ENCODE data around the gene ZNF70. TPM values are rescaled to one million over a fixed set of nuclear protein-coding genes. Genes with fewer than 3 reads are reported as not detected.

Gene ZNF70
- total and polyA plus RNA-seq, 9 of the 15 experiments (the other 6 are each of a cell fraction or from before 2014, with no cell fraction given), result 0.14 to 3.3 (median 1.4) TPM

DNA sequence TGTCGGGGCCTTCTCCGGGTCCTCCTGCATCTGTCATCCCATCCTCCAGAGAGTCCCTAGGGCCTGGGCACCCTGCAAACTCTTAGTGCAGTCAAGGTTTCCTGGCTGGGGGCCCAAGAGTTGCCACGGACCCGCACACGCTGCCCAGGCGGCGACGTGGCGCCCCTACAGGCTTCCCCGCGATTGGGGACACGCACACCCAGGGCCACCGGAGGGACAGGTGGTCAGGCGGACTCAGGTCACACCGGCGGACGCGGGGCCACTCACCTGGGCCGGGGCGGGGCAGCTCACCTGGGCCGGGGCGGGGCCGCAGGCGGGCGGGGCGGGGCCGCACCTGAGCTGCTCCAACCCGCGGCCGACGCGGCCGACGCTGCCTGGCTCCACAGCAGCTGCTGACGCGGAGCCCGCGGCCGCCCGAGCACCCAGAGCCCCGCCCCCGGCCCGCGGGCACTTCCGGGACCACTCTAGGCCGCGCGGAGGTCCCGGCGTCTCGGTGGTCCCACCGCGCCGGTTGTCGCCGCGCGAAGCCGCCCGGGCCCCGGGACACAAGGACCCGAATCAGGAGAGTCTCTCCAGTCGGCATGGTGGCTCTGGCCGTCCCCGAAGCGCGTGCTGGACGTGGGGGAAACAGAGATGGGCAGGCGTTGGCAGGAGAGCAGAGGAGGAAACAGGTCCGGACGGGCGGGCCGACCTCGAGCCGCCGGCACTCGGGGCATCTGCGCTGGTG, at the start of gene ZNF70 (continued):
- TF ChIP-seq CBX1 (IDR thresholded peaks at IDR 0.05; ENCODE audit: low read depth), result no peak
- TF ChIP-seq, protein P1, sequence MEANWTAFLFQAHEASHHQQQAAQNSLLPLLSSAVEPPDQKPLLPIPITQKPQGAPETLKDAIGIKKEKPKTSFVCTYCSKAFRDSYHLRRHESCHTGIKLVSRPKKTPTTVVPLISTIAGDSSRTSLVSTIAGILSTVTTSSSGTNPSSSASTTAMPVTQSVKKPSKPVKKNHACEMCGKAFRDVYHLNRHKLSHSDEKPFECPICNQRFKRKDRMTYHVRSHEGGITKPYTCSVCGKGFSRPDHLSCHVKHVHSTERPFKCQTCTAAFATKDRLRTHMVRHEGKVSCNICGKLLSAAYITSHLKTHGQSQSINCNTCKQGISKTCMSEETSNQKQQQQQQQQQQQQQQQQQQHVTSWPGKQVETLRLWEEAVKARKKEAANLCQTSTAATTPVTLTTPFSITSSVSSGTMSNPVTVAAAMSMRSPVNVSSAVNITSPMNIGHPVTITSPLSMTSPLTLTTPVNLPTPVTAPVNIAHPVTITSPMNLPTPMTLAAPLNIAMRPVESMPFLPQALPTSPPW (CRISPR knock-in tag; IDR thresholded peaks at IDR 0.05), result peak; percentile 88
- TF ChIP-seq CBX3 (IDR thresholded peaks at IDR 0.05; ENCODE audit: borderline replicate concordance in 1 of 2, low read length in 2 of 2), result no peak
- no peak for TF ChIP-seq SETDB1 (IDR thresholded peaks at IDR 0.05; ENCODE audit: low read length)
- no peak for TF ChIP-seq PRPF4 (IDR thresholded peaks at IDR 0.05; ENCODE audit: insufficient read depth, low read depth, low read length, poor library complexity, severe bottlenecking)
- TF ChIP-seq, protein P2, sequence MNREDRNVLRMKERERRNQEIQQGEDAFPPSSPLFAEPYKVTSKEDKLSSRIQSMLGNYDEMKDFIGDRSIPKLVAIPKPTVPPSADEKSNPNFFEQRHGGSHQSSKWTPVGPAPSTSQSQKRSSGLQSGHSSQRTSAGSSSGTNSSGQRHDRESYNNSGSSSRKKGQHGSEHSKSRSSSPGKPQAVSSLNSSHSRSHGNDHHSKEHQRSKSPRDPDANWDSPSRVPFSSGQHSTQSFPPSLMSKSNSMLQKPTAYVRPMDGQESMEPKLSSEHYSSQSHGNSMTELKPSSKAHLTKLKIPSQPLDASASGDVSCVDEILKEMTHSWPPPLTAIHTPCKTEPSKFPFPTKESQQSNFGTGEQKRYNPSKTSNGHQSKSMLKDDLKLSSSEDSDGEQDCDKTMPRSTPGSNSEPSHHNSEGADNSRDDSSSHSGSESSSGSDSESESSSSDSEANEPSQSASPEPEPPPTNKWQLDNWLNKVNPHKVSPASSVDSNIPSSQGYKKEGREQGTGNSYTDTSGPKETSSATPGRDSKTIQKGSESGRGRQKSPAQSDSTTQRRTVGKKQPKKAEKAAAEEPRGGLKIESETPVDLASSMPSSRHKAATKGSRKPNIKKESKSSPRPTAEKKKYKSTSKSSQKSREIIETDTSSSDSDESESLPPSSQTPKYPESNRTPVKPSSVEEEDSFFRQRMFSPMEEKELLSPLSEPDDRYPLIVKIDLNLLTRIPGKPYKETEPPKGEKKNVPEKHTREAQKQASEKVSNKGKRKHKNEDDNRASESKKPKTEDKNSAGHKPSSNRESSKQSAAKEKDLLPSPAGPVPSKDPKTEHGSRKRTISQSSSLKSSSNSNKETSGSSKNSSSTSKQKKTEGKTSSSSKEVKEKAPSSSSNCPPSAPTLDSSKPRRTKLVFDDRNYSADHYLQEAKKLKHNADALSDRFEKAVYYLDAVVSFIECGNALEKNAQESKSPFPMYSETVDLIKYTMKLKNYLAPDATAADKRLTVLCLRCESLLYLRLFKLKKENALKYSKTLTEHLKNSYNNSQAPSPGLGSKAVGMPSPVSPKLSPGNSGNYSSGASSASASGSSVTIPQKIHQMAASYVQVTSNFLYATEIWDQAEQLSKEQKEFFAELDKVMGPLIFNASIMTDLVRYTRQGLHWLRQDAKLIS (CRISPR knock-in tag; IDR thresholded peaks at IDR 0.05), result no peak
- TF ChIP-seq RUNX1 (IDR thresholded peaks at IDR 0.05; ENCODE audit: low read depth), result no peak
- peak; percentile 78; the same call in 1 of the 2 replicates for TF ChIP-seq L3MBTL2 (IDR thresholded peaks at IDR 0.05)
- no peak for TF ChIP-seq NCOA2 (IDR thresholded peaks at IDR 0.05; ENCODE audit: partially characterized antibody in 2 of 2)
- no peak for TF ChIP-seq PHB (CRISPR knock-in tag; IDR thresholded peaks at IDR 0.05)
- TF ChIP-seq, protein P3, sequence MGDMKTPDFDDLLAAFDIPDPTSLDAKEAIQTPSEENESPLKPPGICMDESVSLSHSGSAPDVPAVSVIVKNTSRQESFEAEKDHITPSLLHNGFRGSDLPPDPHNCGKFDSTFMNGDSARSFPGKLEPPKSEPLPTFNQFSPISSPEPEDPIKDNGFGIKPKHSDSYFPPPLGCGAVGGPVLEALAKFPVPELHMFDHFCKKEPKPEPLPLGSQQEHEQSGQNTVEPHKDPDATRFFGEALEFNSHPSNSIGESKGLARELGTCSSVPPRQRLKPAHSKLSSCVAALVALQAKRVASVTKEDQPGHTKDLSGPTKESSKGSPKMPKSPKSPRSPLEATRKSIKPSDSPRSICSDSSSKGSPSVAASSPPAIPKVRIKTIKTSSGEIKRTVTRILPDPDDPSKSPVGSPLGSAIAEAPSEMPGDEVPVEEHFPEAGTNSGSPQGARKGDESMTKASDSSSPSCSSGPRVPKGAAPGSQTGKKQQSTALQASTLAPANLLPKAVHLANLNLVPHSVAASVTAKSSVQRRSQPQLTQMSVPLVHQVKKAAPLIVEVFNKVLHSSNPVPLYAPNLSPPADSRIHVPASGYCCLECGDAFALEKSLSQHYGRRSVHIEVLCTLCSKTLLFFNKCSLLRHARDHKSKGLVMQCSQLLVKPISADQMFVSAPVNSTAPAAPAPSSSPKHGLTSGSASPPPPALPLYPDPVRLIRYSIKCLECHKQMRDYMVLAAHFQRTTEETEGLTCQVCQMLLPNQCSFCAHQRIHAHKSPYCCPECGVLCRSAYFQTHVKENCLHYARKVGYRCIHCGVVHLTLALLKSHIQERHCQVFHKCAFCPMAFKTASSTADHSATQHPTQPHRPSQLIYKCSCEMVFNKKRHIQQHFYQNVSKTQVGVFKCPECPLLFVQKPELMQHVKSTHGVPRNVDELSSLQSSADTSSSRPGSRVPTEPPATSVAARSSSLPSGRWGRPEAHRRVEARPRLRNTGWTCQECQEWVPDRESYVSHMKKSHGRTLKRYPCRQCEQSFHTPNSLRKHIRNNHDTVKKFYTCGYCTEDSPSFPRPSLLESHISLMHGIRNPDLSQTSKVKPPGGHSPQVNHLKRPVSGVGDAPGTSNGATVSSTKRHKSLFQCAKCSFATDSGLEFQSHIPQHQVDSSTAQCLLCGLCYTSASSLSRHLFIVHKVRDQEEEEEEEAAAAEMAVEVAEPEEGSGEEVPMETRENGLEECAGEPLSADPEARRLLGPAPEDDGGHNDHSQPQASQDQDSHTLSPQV (IDR thresholded peaks at IDR 0.05), result no peak
- peak; percentile 43 for TF ChIP-seq TBP (optimal IDR thresholded peaks at IDR 0.05; ENCODE audit: low read depth, low read length)
- TF ChIP-seq SMAD4 (CRISPR knock-in tag; conservative IDR thresholded peaks at IDR 0.05), result peak; percentile 51; the same call in 1 of the 2 replicates
- TF ChIP-seq HMG20A (CRISPR knock-in tag; conservative IDR thresholded peaks at IDR 0.05), result no peak
- peak; percentile 78 for TF ChIP-seq SUPT5H (IDR thresholded peaks at IDR 0.05)
- TF ChIP-seq GTF2A2 (tag; IDR thresholded peaks at IDR 0.05), result no peak

Data from K562 (cell line).